Karpas-422 (cell line): ENCODE data around the gene MYH9. TPM values are rescaled to one million over a fixed set of nuclear protein-coding genes. Genes with fewer than 3 reads are reported as not detected.
"Not testable (repeated sequence)": the region's sequence is repeated elsewhere in the genome, so short reads cannot be mapped to it uniquely, and the experiment has no call there.

ENCODE experiments used
- DNase-seq: peaks from one replicate; pipeline ENCODE4 v3.0.0-alpha.2; 2015
- H2AFZ ChIP-seq: fragments of 200-600 bp; sonication (generic); 2 replicates; pipeline ENCODE4 v1.6.1; 2014; ENCODE audit warnings: antibody characterized with exemption, low read length, mixed read lengths
- H3K27ac ChIP-seq: fragments of 200-600 bp; sonication (generic); 2 replicates; pipeline ENCODE4 v1.5.1; 2014; ENCODE audit warnings: mild to moderate bottlenecking, low read length, moderate library complexity
- H3K27me3 ChIP-seq: fragments of 200-600 bp; sonication (generic); 2 replicates; pipeline ENCODE4 v1.6.1; 2014; ENCODE audit warnings: low read length, mixed read lengths
- H3K36me3 ChIP-seq: fragments of 200-600 bp; sonication (generic); 2 replicates; pipeline ENCODE4 v1.6.1; 2014; ENCODE audit warnings: low read length, mixed read lengths; ENCODE audit not compliant: insufficient read depth
- H3K4me1 ChIP-seq: fragments of 200-600 bp; sonication (generic); 2 replicates; pipeline ENCODE4 v1.6.1; 2014; ENCODE audit warnings: mild to moderate bottlenecking, low read length, mixed read lengths
- H3K4me2 ChIP-seq: fragments of 200-600 bp; sonication (generic); 2 replicates; pipeline ENCODE4 v1.6.1; 2014; ENCODE audit warnings: low read length, low read depth, mild to moderate bottlenecking; ENCODE audit not compliant: poor library complexity, severe bottlenecking
- H3K4me3 ChIP-seq: fragments of 200-600 bp; sonication (generic); 2 replicates; pipeline ENCODE4 v1.5.1; 2014; ENCODE audit warnings: mild to moderate bottlenecking, antibody characterized with exemption, low read length, mixed read lengths
- H3K79me2 ChIP-seq: fragments of 200-600 bp; sonication (generic); 2 replicates; pipeline ENCODE4 v1.6.1; 2014; ENCODE audit warnings: mild to moderate bottlenecking, low read length, mixed read lengths
- H3K9ac ChIP-seq: fragments of 200-600 bp; sonication (generic); 2 replicates; pipeline ENCODE4 v1.6.0; 2014; ENCODE audit warnings: low read length
- H3K9me2 ChIP-seq: fragments of 200-600 bp; sonication (generic), shearing (Covaris generic); replicated peaks from 2 replicates; pipeline ENCODE4 v1.6.0; 2014; ENCODE audit warnings: mild to moderate bottlenecking, low read length, moderate library complexity; ENCODE audit not compliant: insufficient read depth
- H3K9me3 ChIP-seq: fragments of 300-700, 200-600 bp; sonication (generic); 2 replicates; pipeline ENCODE4 v1.6.1; 2014; ENCODE audit warnings: low read length, mixed read lengths
- H4K20me1 ChIP-seq: fragments of 200-600 bp; sonication (generic); 2 replicates; pipeline ENCODE4 v1.6.1; 2014; ENCODE audit warnings: mild to moderate bottlenecking, antibody characterized with exemption, low read length, low read depth; ENCODE audit not compliant: insufficient read depth
- total RNA-seq: library from RNA; depleted of rRNA; stranded (reverse); fragments of >200 nt; shearing (Covaris generic); gene quantifications from 2 replicates; pipeline ENCODE4 v1.2.3, GENCODE V29; 2014; ENCODE audit warnings: low replicate concordance

The MYH9 gene
- total RNA-seq, 1 experiment from 2014 or later, result 57.5 TPM

- not testable (repeated sequence) for DNase-seq
Measured at GRCh38 chr22:36271231-36271630, 116.5 kb downstream of the MYH9 start.

DNA sequence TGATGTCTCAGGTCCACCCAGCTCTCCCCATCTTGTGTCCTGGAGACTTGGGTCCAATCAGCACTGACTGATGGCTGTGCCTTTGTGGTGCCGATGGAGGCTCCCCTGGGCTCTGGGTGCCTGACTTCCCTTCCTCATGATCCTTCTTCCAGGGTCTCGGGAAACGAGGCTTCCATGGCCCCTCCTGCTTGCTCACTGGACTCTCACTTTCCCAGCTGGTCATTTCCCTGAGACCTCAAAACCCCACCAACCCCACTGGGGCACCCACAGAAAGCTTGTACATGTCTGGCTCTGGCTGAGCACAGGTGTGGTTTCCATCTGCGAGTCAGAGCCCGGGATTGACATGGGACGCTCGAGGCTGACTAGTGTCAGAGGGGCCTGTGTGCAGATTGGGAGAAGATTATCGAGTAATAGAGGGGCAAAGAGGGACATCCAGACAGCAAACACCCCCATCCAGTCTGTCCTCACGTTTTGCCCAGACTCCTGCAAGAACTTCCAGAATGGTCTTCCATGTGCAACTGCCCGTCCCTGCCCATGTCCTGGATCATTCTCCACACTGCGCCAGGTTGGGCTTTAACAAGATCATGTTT is 119.8 kb downstream of the MYH9 start:
- Histone ChIP-seq H3K36me3 (no peaks in the 10 kb centered on the region), H3K4me1 (no peaks in the 10 kb centered on the region), H3K9me2 (no peaks in the 10 kb centered on the region), H3K4me2 (no peak overlapping the region), H2AFZ (no peak overlapping the region), H3K27me3 (no peaks in the 10 kb centered on the region), H3K4me3 (no peak overlapping the region), H3K9me3 (no peaks in the 10 kb centered on the region), H4K20me1 (no peaks in the 10 kb centered on the region), H3K79me2 (no peaks in the 10 kb centered on the region), H3K27ac (no peak overlapping the region), H3K9ac (no peak overlapping the region)
- no peak for DNase-seq

More at GRCh38 chr22:36271231-36271630, 116.5 kb downstream of the MYH9 start:
- not testable (repeated sequence) for H3K9me2 ChIP-seq, H3K9me3 ChIP-seq, H3K4me2 ChIP-seq, H3K27ac ChIP-seq, H3K79me2 ChIP-seq, H3K9ac ChIP-seq, H4K20me1 ChIP-seq, H3K27me3 ChIP-seq, H3K4me3 ChIP-seq, H3K36me3 ChIP-seq, H3K4me1 ChIP-seq, H2AFZ ChIP-seq

- no peaks in the 10 kb centered on the region for H4K20me1 ChIP-seq
- no peak overlapping the region for H2AFZ ChIP-seq
- H3K79me2 ChIP-seq, result no peaks in the 10 kb centered on the region
- H3K4me2 ChIP-seq, result no peak overlapping the region
- no peak overlapping the region for H3K4me3 ChIP-seq
- H3K4me1 ChIP-seq, result no peaks in the 10 kb centered on the region
- no peaks in the 10 kb centered on the region for H3K36me3 ChIP-seq
- no peaks in the 10 kb centered on the region for H3K9me3 ChIP-seq
- H3K27me3 ChIP-seq, result no peaks in the 10 kb centered on the region
- H3K9me2 ChIP-seq, result no peaks in the 10 kb centered on the region
- DNase-seq, result no peak
- H3K27ac ChIP-seq, result no peak overlapping the region
- H3K9ac ChIP-seq, result no peak overlapping the region
Measured at GRCh38 chr22:36267058-36267457, 120.7 kb downstream of the MYH9 start.

GRCh38 chr22:36263886-36264664 is 123.7 kb downstream of the MYH9 start:
- H3K4me1 ChIP-seq, H3K27me3 ChIP-seq, H2AFZ ChIP-seq, H3K9me3 ChIP-seq, H4K20me1 ChIP-seq, H3K79me2 ChIP-seq, H3K9ac ChIP-seq, H3K36me3 ChIP-seq, H3K27ac ChIP-seq, H3K9me2 ChIP-seq, DNase-seq, H3K4me2 ChIP-seq, H3K4me3 ChIP-seq: not testable (repeated sequence)

- H3K9ac ChIP-seq, H3K27me3 ChIP-seq, H3K9me3 ChIP-seq, H3K4me2 ChIP-seq, H2AFZ ChIP-seq, H3K4me1 ChIP-seq, DNase-seq, H3K4me3 ChIP-seq, H4K20me1 ChIP-seq, H3K36me3 ChIP-seq, H3K9me2 ChIP-seq, H3K27ac ChIP-seq, H3K79me2 ChIP-seq: not testable (repeated sequence)
Measured at GRCh38 chr22:36263216-36263673, 124.5 kb downstream of the MYH9 start.

- not testable (repeated sequence) for H2AFZ ChIP-seq, H4K20me1 ChIP-seq, H3K4me1 ChIP-seq, H3K9me3 ChIP-seq, H3K9ac ChIP-seq, H3K79me2 ChIP-seq, H3K27me3 ChIP-seq, H3K4me3 ChIP-seq, H3K4me2 ChIP-seq, H3K36me3 ChIP-seq, DNase-seq, H3K27ac ChIP-seq, H3K9me2 ChIP-seq
Measured at GRCh38 chr22:36262307-36262706, 125.5 kb downstream of the MYH9 start.

DNA sequence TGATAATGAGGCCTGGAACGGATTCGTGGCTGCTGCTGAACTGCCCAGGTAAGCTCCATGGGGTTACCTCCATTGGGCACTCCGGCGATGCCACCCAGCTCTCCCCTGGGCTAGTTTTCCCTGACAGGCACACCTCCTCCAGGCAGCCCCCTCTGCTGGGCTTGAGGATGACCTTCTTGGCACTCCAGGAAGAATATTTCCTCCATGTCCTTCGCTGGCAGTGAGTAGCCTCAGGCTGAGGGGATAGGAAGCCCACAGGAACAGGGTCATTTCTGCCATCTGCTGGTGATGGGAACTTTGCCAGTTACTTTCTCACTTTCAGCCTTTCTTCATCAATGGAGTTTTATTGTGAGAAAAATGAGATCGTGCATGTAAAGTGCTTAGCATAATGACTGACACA is 126.1 kb downstream of the MYH9 start:
- not testable (repeated sequence) for H3K4me1 ChIP-seq, H3K36me3 ChIP-seq, H4K20me1 ChIP-seq, H3K9ac ChIP-seq, DNase-seq, H3K4me3 ChIP-seq, H3K79me2 ChIP-seq, H3K4me2 ChIP-seq, H3K9me3 ChIP-seq, H3K27ac ChIP-seq, H2AFZ ChIP-seq, H3K27me3 ChIP-seq, H3K9me2 ChIP-seq

- no peak overlapping the region for H3K27ac ChIP-seq
- H3K4me1 ChIP-seq, result no peaks in the 10 kb centered on the region; the same call in 1 of the 2 replicates
- H3K9me2 ChIP-seq, result no peaks in the 10 kb centered on the region
- H3K27me3 ChIP-seq, result no peaks in the 10 kb centered on the region
- H3K9me3 ChIP-seq, result no peaks in the 10 kb centered on the region
- H3K4me2 ChIP-seq, result no peak overlapping the region
- H4K20me1 ChIP-seq, result no peaks in the 10 kb centered on the region
- no peak overlapping the region for H3K4me3 ChIP-seq
- H3K9ac ChIP-seq, result no peak overlapping the region
- no peaks in the 10 kb centered on the region for H3K36me3 ChIP-seq
- no peaks in the 10 kb centered on the region for H3K79me2 ChIP-seq
- H2AFZ ChIP-seq, result no peak overlapping the region
- no peak for DNase-seq
Measured at GRCh38 chr22:36259615-36260300, 128.0 kb downstream of the MYH9 start.
